Fibroblast of peridontal ligament (primary cell): Measurements from ENCODE around the gene TNFRSF13B.
"Not testable (repeated sequence)": the region's sequence is repeated elsewhere in the genome, so short reads cannot be mapped to it uniquely, and the experiment has no call there.

Experiments used
- DNase-seq: peaks from one replicate; pipeline ENCODE4 v3.0.0-alpha.2; 2010; ENCODE audit errors: extremely low read depth

Gene TNFRSF13B

GRCh38 chr17:16926571-16927451 is 45.1 kb downstream of the TNFRSF13B start:
- DNase-seq, result no peak

- DNase-seq, result no peak
Observed at GRCh38 chr17:16926061-16926511, 45.8 kb downstream of the TNFRSF13B start.

GRCh38 chr17:16925461-16926060 is 46.4 kb downstream of the TNFRSF13B start:
- DNase-seq, result no peak

- DNase-seq, result no peak
Observed at GRCh38 chr17:16924696-16925440, 47.0 kb downstream of the TNFRSF13B start.

- no peak for DNase-seq
Observed at GRCh38 chr17:16923904-16924695, 47.8 kb downstream of the TNFRSF13B start.

- no peak for DNase-seq
Observed at GRCh38 chr17:16923097-16923903, 48.6 kb downstream of the TNFRSF13B start.

GRCh38 chr17:16922386-16923096 is 49.4 kb downstream of the TNFRSF13B start:
- DNase-seq, result no peak

GRCh38 chr17:16921451-16921850 is 50.5 kb downstream of the TNFRSF13B start:
- not testable (repeated sequence) for DNase-seq

GRCh38 chr17:16920628-16921020 is 51.3 kb downstream of the TNFRSF13B start:
- no peak for DNase-seq

- DNase-seq, result no peak
Observed at GRCh38 chr17:16919663-16920627, 52.0 kb downstream of the TNFRSF13B start.

GRCh38 chr17:16918443-16918842 is 53.5 kb downstream of the TNFRSF13B start:
- DNase-seq, result no peak

GRCh38 chr17:16917671-16918394 is 54.1 kb downstream of the TNFRSF13B start:
- DNase-seq, result no peak

- no peak for DNase-seq
Observed at GRCh38 chr17:16916557-16916920, 55.4 kb downstream of the TNFRSF13B start.

- peak; percentile 22 for DNase-seq
Observed at GRCh38 chr17:16915752-16916556, 56.0 kb downstream of the TNFRSF13B start.

- DNase-seq, result no peak
Observed at GRCh38 chr17:16913463-16913862, 58.5 kb downstream of the TNFRSF13B start.

- DNase-seq, result no peak
Observed at GRCh38 chr17:16912021-16912962, 59.6 kb downstream of the TNFRSF13B start.
